ENCODE results near the gene SYNE1. TPM values are rescaled to one million over a fixed set of nuclear protein-coding genes. Genes with fewer than 3 reads are reported as not detected.

The SYNE1 gene
- total RNA-seq, 1 donor from 2014 or later, result 12.7 TPM

- Mint-ChIP-seq H3K4me3 (ENCODE audit: unreplicated experiment) (no peak overlapping the region), H3K27me3 (ENCODE audit: unreplicated experiment) (no peaks in the 10 kb centered on the region), H3K9me3 (ENCODE audit: unreplicated experiment) (no peaks in the 10 kb centered on the region), H3K4me1 (ENCODE audit: unreplicated experiment) (no peaks in the 10 kb centered on the region), H3K27ac (ENCODE audit: unreplicated experiment) (no peak overlapping the region), H3K36me3 (ENCODE audit: low read depth, unreplicated experiment) (no peaks in the 10 kb centered on the region)
- no peak for DNase-seq (ENCODE audit: low spot score)
- TF ChIP-seq, protein P1, sequence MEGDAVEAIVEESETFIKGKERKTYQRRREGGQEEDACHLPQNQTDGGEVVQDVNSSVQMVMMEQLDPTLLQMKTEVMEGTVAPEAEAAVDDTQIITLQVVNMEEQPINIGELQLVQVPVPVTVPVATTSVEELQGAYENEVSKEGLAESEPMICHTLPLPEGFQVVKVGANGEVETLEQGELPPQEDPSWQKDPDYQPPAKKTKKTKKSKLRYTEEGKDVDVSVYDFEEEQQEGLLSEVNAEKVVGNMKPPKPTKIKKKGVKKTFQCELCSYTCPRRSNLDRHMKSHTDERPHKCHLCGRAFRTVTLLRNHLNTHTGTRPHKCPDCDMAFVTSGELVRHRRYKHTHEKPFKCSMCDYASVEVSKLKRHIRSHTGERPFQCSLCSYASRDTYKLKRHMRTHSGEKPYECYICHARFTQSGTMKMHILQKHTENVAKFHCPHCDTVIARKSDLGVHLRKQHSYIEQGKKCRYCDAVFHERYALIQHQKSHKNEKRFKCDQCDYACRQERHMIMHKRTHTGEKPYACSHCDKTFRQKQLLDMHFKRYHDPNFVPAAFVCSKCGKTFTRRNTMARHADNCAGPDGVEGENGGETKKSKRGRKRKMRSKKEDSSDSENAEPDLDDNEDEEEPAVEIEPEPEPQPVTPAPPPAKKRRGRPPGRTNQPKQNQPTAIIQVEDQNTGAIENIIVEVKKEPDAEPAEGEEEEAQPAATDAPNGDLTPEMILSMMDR (IDR thresholded peaks at IDR 0.05; ENCODE audit: unreplicated experiment), result no peak
Measured at GRCh38 chr6:152189736-152190135, 447.4 kb downstream of the SYNE1 start.

DNA sequence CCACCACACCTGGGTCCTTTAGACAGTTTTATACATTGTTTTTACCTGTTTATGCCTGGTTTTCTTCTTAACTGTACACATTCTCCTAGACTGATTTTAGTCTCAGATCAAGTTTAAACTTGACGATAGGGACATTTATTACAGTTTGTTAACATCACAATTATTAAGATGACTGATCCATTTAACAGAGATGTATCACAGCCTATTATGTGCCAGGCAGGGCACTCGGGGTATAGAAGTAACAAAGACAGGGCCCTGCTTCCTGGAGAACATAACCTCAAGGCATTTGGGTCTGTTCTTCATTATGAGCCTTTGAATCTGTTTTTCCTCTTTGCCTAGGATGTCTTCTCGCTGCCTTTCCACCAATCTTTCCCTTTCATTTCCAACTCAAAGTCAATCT lies 449.2 kb downstream of the SYNE1 start:
- no peaks in the 10 kb centered on the region for H3K36me3 Mint-ChIP-seq (ENCODE audit: low read depth, unreplicated experiment)
- H3K4me3 Mint-ChIP-seq (ENCODE audit: unreplicated experiment), result no peak overlapping the region
- DNase-seq (ENCODE audit: low spot score), result no peak
- H3K9me3 Mint-ChIP-seq (ENCODE audit: unreplicated experiment), result no peaks in the 10 kb centered on the region
- no peaks in the 10 kb centered on the region for H3K4me1 Mint-ChIP-seq (ENCODE audit: unreplicated experiment)
- no peaks in the 10 kb centered on the region for H3K27me3 Mint-ChIP-seq (ENCODE audit: unreplicated experiment)
- no peak overlapping the region for H3K27ac Mint-ChIP-seq (ENCODE audit: unreplicated experiment)
- TF ChIP-seq, protein P1 (IDR thresholded peaks at IDR 0.05; ENCODE audit: unreplicated experiment), result no peak

DNA sequence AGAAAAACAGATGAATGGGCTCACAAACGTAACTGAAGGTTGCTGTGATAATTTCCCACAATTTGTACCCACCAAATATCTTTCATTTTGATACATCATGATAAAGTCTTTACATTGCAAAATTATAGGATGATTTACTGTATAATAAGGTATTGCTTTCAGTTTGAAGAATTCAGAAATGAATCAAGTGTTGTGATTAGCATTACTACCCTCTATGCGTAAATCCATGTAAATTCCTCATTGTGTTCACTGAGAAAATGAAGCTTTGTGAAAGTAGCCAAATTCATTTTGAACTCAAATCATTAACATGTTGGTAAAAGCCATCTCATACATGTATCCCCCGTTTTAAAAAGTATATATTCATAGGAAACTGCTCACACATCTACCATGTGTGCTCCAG lies 450.3 kb downstream of the SYNE1 start:
- H3K27ac Mint-ChIP-seq (ENCODE audit: unreplicated experiment), result no peak overlapping the region
- H3K4me1 Mint-ChIP-seq (ENCODE audit: unreplicated experiment), result no peaks in the 10 kb centered on the region
- no peak overlapping the region for H3K4me3 Mint-ChIP-seq (ENCODE audit: unreplicated experiment)
- no peaks in the 10 kb centered on the region for H3K9me3 Mint-ChIP-seq (ENCODE audit: unreplicated experiment)
- no peak for DNase-seq (ENCODE audit: low spot score)
- TF ChIP-seq, protein P1 (IDR thresholded peaks at IDR 0.05; ENCODE audit: unreplicated experiment), result no peak
- H3K27me3 Mint-ChIP-seq (ENCODE audit: unreplicated experiment), result no peaks in the 10 kb centered on the region
- no peaks in the 10 kb centered on the region for H3K36me3 Mint-ChIP-seq (ENCODE audit: low read depth, unreplicated experiment)

GRCh38 chr6:152184917-152185574 lies 452.1 kb downstream of the SYNE1 start:
- TF ChIP-seq, protein P1 (IDR thresholded peaks at IDR 0.05; ENCODE audit: unreplicated experiment), result no peak
- H3K36me3 Mint-ChIP-seq (ENCODE audit: low read depth, unreplicated experiment), result no peaks in the 10 kb centered on the region

DNA sequence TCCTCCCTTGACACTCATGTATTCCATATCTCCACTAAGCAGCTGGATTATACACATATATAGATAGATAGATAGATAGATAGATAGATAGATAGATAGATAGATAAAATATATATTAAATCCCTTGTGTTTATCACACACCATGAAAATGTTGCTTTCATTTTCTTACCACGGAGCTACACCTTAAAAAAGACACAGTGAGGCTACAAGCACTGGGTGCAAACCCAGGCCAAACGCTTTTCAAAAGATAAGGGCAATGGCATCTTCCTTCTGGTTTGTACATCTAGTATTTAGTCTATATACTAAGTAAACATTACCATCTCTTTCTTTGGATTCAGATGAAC lies 452.6 kb downstream of the SYNE1 start:
- TF ChIP-seq, protein P1 (IDR thresholded peaks at IDR 0.05; ENCODE audit: unreplicated experiment), result no peak
- H3K36me3 Mint-ChIP-seq (ENCODE audit: low read depth, unreplicated experiment), result no peaks in the 10 kb centered on the region

More at GRCh38 chr6:152184917-152185574, 452.1 kb downstream of the SYNE1 start:
- DNase-seq (ENCODE audit: low spot score), result no peak
- no peaks in the 10 kb centered on the region for H3K9me3 Mint-ChIP-seq (ENCODE audit: unreplicated experiment)
- H3K27ac Mint-ChIP-seq (ENCODE audit: unreplicated experiment), result no peak overlapping the region
- H3K27me3 Mint-ChIP-seq (ENCODE audit: unreplicated experiment), result no peaks in the 10 kb centered on the region
- no peaks in the 10 kb centered on the region for H3K4me1 Mint-ChIP-seq (ENCODE audit: unreplicated experiment)
- H3K4me3 Mint-ChIP-seq (ENCODE audit: unreplicated experiment), result no peak overlapping the region

More for the DNA sequence above, 452.6 kb downstream of the SYNE1 start:
- no peaks in the 10 kb centered on the region for H3K9me3 Mint-ChIP-seq (ENCODE audit: unreplicated experiment)
- H3K4me3 Mint-ChIP-seq (ENCODE audit: unreplicated experiment), result no peak overlapping the region
- no peak for DNase-seq (ENCODE audit: low spot score)
- H3K27ac Mint-ChIP-seq (ENCODE audit: unreplicated experiment), result no peak overlapping the region
- no peaks in the 10 kb centered on the region for H3K4me1 Mint-ChIP-seq (ENCODE audit: unreplicated experiment)
- H3K27me3 Mint-ChIP-seq (ENCODE audit: unreplicated experiment), result no peaks in the 10 kb centered on the region

Measured in endothelial cell (in vitro differentiated cells).